ENCODE results near the gene MEGF11.

GRCh38 chr15:65956307-65956706, 297.2 kb downstream of the MEGF11 start:
- TF ChIP-seq, protein P1, sequence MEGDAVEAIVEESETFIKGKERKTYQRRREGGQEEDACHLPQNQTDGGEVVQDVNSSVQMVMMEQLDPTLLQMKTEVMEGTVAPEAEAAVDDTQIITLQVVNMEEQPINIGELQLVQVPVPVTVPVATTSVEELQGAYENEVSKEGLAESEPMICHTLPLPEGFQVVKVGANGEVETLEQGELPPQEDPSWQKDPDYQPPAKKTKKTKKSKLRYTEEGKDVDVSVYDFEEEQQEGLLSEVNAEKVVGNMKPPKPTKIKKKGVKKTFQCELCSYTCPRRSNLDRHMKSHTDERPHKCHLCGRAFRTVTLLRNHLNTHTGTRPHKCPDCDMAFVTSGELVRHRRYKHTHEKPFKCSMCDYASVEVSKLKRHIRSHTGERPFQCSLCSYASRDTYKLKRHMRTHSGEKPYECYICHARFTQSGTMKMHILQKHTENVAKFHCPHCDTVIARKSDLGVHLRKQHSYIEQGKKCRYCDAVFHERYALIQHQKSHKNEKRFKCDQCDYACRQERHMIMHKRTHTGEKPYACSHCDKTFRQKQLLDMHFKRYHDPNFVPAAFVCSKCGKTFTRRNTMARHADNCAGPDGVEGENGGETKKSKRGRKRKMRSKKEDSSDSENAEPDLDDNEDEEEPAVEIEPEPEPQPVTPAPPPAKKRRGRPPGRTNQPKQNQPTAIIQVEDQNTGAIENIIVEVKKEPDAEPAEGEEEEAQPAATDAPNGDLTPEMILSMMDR (IDR thresholded peaks at IDR 0.05; ENCODE audit: insufficient read depth, low read length, poor library complexity, severe bottlenecking) = no peak
- TF ChIP-seq EZH2phosphoT487 (conservative IDR thresholded peaks at IDR 0.05; ENCODE audit: low read length) = no peak
